K562 (cell line): ENCODE measurements around the gene SLC31A2. TPM values are rescaled to one million over a fixed set of nuclear protein-coding genes. Genes with fewer than 3 reads are reported as not detected.
A peak's percentile ranks its signal among the peaks of the same experiment; 100 is the strongest.

Source experiments
- ATAC-seq: fragments of 200-7000 bp; cut with Tn5 transposase; 3 replicates; pipeline ENCODE4 v1.9.1; 2020; ENCODE audit warnings: moderate library complexity
- BruUV-seq: library from RNA; stranded (reverse); fragments of 400-500 nt; replicated peaks from 2 replicates; lab custom pipeline; 2021; lab: Mats Ljungman, UMichigan
- CTCF ChIA-PET: fragments of 300-600 bp; formaldehyde crosslinking; extraction: SDS; loops from one replicate; lab custom pipeline; 2021; ENCODE audit warnings: low intra/inter-chr PET ratio; lab: Yijun Ruan, JAX
- POLR2A ChIA-PET: fragments of 300-600, 350-650 bp; sonication (Branson Sonifier 250); formaldehyde crosslinking; extraction: SDS; loops from one replicate; lab custom pipeline; 2021; ENCODE audit warnings: antibody characterized with exemption, inconsistent platforms; lab: Yijun Ruan, JAX
- DNase-seq, 4 experiments: peaks; one replicate each; pipeline versions ENCODE4 v3.0.0 to v3.0.0-alpha.2; 2011 to 2018; ENCODE audit warnings: low spot score in 3 of 4, mixed read lengths in 3 of 4; ENCODE audit errors: extremely low read depth in 1 of 4
- FAIRE-seq: peaks from 2 replicates; lab custom pipeline; 2011; peaks lifted over from hg19 to GRCh38; lab: Jason Lieb, UNC
- H2AFZ ChIP-seq: 2 replicates; pipeline ENCODE4 v1.6.0; 2011; ENCODE audit warnings: low read depth, low read length, control low read depth, inconsistent platforms
- H3K27ac ChIP-seq: fragments of 200-600 bp; 3 replicates; pipeline ENCODE4 v1.8.0; 2011; ENCODE audit warnings: low read depth, mild to moderate bottlenecking, control low read depth, inconsistent platforms, low read length, moderate library complexity, mixed read lengths; ENCODE audit errors: extremely low read depth
- H3K27me3 ChIP-seq, 2 experiments: fragments of 300-600 bp in 1 of 2; 2 replicates in 1 of 2; 3 replicates in 1 of 2; pipeline versions ENCODE4 v1.6.0 to v1.8.0; 2011; ENCODE audit warnings: inconsistent platforms in 2 of 2, low read length in 2 of 2, mild to moderate bottlenecking in 1 of 2, mixed read lengths in 1 of 2, moderate library complexity in 1 of 2; ENCODE audit not compliant: control insufficient read depth in 2 of 2, insufficient read depth in 2 of 2
- H3K36me3 ChIP-seq: fragments of 300-600 bp; 3 replicates; pipeline ENCODE4 v1.8.0; 2011; ENCODE audit warnings: mild to moderate bottlenecking, low read length, inconsistent platforms; ENCODE audit not compliant: control insufficient read depth, insufficient read depth
- H3K4me1 ChIP-seq, 2 experiments: fragments of 200-600 bp in 1 of 2; replicated peaks in 1 of 2; 2 replicates in 1 of 2; 3 replicates in 1 of 2; pipeline versions ENCODE4 v1.5.1 to v1.8.0; 2011; ENCODE audit warnings: inconsistent platforms in 2 of 2, low read length in 2 of 2, mild to moderate bottlenecking in 1 of 2, mixed read lengths in 1 of 2, moderate library complexity in 1 of 2; ENCODE audit not compliant: control insufficient read depth in 2 of 2, insufficient read depth in 2 of 2
- H3K4me2 ChIP-seq: 2 replicates; pipeline ENCODE4 v1.6.1; 2011; ENCODE audit warnings: low read length, control low read depth, inconsistent platforms, mixed read lengths; ENCODE audit not compliant: insufficient read depth
- H3K4me3 ChIP-seq: fragments of 200-600 bp; sonication (generic), shearing (Covaris generic); 2 replicates; pipeline ENCODE4 v1.5.1; 2016; ENCODE audit warnings: control low read depth, inconsistent platforms
- H3K79me2 ChIP-seq: fragments of 200-600 bp; 3 replicates; pipeline ENCODE4 v1.8.0; 2011; ENCODE audit warnings: low read length, inconsistent platforms; ENCODE audit not compliant: control insufficient read depth, insufficient read depth
- H3K9ac ChIP-seq, 2 experiments: 2 replicates each; pipeline versions ENCODE4 v1.6.0 to v1.6.1; 2011; ENCODE audit warnings: low read depth in 2 of 2, low read length in 2 of 2, control low read depth in 1 of 2, inconsistent platforms in 1 of 2, mild to moderate bottlenecking in 1 of 2, mixed read lengths in 1 of 2; ENCODE audit not compliant: insufficient read depth in 1 of 2
- H3K9me1 ChIP-seq: one replicate; pipeline ENCODE4 v1.6.0; 2011; ENCODE audit warnings: inconsistent platforms, mild to moderate bottlenecking, low read length, moderate library complexity; ENCODE audit not compliant: control insufficient read depth, insufficient read depth
- H3K9me3 ChIP-seq: replicated peaks from 2 replicates; pipeline ENCODE4 v1.5.1; 2011; ENCODE audit warnings: low read depth, low read length, inconsistent platforms; ENCODE audit not compliant: control insufficient read depth, insufficient read depth
- H4K20me1 ChIP-seq: replicated peaks from 2 replicates; pipeline ENCODE4 v1.6.1; 2011; ENCODE audit warnings: low read length, inconsistent platforms, mixed read lengths; ENCODE audit not compliant: control insufficient read depth, insufficient read depth
- HDAC1 ChIP-seq, 2 experiments: fragments of 450-650 bp; IDR thresholded peaks; 2 replicates each; pipeline ENCODE4 v1.6.1; 2016 to 2017; ENCODE audit warnings: inconsistent platforms in 1 of 2, mild to moderate bottlenecking in 1 of 2, moderate library complexity in 1 of 2
- OTX1 ChIP-seq: fragments of 450-650 bp; formaldehyde crosslinking; IDR thresholded peaks from 2 replicates; pipeline ENCODE4 v1.4.0; 2022; ENCODE audit warnings: mild to moderate bottlenecking
- WGBS: fragments of 100-300 bp; shearing (Covaris generic); methylation state at CpG from one replicate; pipeline ENCODE4 v1.1.6; 2016; ENCODE audit warnings: low coverage, mixed read lengths; ENCODE audit not compliant: insufficient coverage; ENCODE audit errors: missing lambda C conversion rate; 5-methylcytosine and 5-hydroxymethylcytosine counted together
- in situ Hi-C: fragments of 300-500 bp; cut with MboI; formaldehyde crosslinking; loops from 4 replicates; pipeline ENCODE4 v1.15.0; 2018; ENCODE audit warnings: inconsistent platforms, mixed read lengths
- intact Hi-C: fragments of 100-400 bp; cut with micrococcal nuclease; formaldehyde crosslinking; loops from 2 replicates; pipeline ENCODE4 v1.14.2; 2022
- polyA plus RNA-seq, 8 experiments: library from polyadenylated mRNA; depleted of rRNA in 4 of 8; stranded (reverse) in 5 of 8; unstranded in 3 of 8; fragments of >200 nt; fragmentation: Nextera tagmentation in 2 of 8; fragmentation: Illumina TruSeq in 1 of 8; extraction: Ambion mirVana in 2 of 8; extraction: Trizol in 1 of 8; gene quantifications; 2 replicates each; pipeline versions ENCODE4 v1.2.1 to v1.2.3, GENCODE V29; 2011 to 2014; ENCODE audit warnings: inconsistent platforms in 1 of 8, missing spikeins in 1 of 8
- total RNA-seq, 7 experiments: library from RNA; depleted of rRNA in 6 of 7; stranded (reverse); fragments of >200 nt in 6 of 7; fragmentation: Illumina TruSeq in 2 of 7; extraction: Trizol in 2 of 7; gene quantifications; 2 replicates each; pipeline versions ENCODE4 v1.2.1 to v1.2.3, GENCODE V29; 2011 to 2021; ENCODE audit warnings: low replicate concordance in 1 of 7
- TF ChIP-seq, protein P1 (sequence below), 3 experiments: IDR thresholded peaks in 2 of 3; conservative IDR thresholded peaks in 1 of 3; 2 replicates each; pipeline ENCODE4 v1.5.1; 2011 to 2012; ENCODE audit warnings: low read length in 3 of 3, mild to moderate bottlenecking in 3 of 3, control low read depth in 2 of 3, improper control_type of control experiment in 1 of 3, inconsistent platforms in 1 of 3, low read depth in 1 of 3, mixed read lengths in 1 of 3, moderate library complexity in 1 of 3; ENCODE audit not compliant: insufficient read depth in 2 of 3

Gene SLC31A2
- total and polyA plus RNA-seq, 9 of the 15 experiments (the other 6 are each of a cell fraction or from before 2014, with no cell fraction given): 1.5 to 4.3 (median 2.3) TPM

DNA sequence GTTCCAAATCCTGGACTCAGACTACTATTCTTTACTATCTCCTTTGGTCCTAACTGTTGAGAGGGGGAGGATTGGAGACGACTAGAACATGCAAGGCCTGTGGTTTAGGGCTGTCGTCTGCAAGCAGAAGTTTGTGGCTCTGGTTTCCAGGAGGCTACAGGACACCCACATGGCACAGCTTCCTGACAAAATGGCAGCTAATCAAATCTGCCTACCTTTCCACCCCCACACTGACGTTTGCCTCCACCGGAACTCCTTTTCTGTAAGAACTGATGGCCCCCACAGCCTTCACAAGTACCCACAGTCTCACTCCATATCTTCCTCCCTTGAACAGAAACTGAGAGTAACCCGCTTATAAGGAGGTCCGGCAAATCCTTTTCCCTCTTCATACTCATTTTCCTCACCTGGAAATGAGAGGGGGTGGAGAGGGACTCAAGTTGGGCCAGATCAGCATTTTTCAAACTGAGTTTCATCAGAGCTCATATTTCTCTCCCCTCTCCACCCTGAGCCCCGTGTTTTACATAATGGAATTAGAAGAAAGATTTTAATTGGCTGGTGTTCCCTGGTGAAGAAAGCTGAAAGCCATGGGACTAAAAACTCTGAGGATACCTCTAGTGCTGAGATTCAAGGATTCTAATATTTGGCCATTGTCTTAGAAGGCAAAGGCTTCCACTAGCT, 5.2 kb downstream of the SLC31A2 start (continued):
- TF ChIP-seq OTX1: no peak

DNA sequence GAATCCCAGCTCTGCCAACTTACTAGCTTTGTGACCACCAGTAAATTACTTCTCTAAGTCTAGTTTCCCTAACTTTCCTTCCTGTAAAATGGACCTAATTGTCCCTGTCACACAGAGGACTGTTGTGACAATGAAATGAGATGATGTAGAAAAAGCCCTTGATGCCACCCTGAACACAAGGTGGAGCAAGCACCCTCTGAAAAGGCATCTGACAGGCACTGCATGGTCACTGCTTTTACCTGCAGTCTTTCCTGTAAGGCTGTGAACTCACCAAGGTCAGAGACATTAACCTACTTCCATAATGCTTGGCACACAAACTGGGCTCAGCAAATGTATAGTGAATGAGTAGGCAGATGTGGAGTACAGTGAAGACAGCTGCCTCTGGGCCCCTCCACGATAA, 6.1 kb downstream of the SLC31A2 start:
- no peaks in the 10 kb centered on the region for H4K20me1 ChIP-seq
- no peaks in the 10 kb centered on the region for H3K27me3 ChIP-seq
- no peak overlapping the region for H3K9ac ChIP-seq
- H3K4me1 ChIP-seq: no peaks in the 10 kb centered on the region; a peak in 2 of 5 replicates
- no peaks in the 10 kb centered on the region for H3K9me1 ChIP-seq
- H3K4me3 ChIP-seq: no peak overlapping the region
- H3K79me2 ChIP-seq: no peaks in the 10 kb centered on the region
- POLR2A ChIA-PET: interaction anchor here (0.6 kb wide), 1 partner anchor 11 kb away, joined by 3 read pairs; no protein-coding TSS in a partner anchor
- DNase-seq (no peak), FAIRE-seq (peak; percentile 69), ATAC-seq (peak; percentile 13; the same call in 2 of the 3 replicates)
- TF ChIP-seq, protein P1, sequence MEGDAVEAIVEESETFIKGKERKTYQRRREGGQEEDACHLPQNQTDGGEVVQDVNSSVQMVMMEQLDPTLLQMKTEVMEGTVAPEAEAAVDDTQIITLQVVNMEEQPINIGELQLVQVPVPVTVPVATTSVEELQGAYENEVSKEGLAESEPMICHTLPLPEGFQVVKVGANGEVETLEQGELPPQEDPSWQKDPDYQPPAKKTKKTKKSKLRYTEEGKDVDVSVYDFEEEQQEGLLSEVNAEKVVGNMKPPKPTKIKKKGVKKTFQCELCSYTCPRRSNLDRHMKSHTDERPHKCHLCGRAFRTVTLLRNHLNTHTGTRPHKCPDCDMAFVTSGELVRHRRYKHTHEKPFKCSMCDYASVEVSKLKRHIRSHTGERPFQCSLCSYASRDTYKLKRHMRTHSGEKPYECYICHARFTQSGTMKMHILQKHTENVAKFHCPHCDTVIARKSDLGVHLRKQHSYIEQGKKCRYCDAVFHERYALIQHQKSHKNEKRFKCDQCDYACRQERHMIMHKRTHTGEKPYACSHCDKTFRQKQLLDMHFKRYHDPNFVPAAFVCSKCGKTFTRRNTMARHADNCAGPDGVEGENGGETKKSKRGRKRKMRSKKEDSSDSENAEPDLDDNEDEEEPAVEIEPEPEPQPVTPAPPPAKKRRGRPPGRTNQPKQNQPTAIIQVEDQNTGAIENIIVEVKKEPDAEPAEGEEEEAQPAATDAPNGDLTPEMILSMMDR (IDR thresholded peaks at IDR 0.05 in 2 of 3, conservative IDR thresholded peaks at IDR 0.05 in 1 of 3; ENCODE audit: insufficient read depth in 2 of 3, low read depth in 1 of 3, low read length in 3 of 3): peak in 1 of 3 experiments; percentile 13; a peak in 2 of 6 replicates
- TF ChIP-seq HDAC1 (IDR thresholded peaks at IDR 0.05): no peak
- CTCF ChIA-PET: no interaction called here
- in situ Hi-C loops (no loop called here), intact Hi-C loops (no loop called here)
- H3K4me2 ChIP-seq: no peak overlapping the region
- H3K9me3 ChIP-seq: no peaks in the 10 kb centered on the region
- 50% methylated on average over 1 of the region's 1 CpG for WGBS
- no peak overlapping the region for H2AFZ ChIP-seq
- no TSS peak for BruUV-seq
- peaks cover 16% of the 10 kb centered on the region; the same call in 1 of the 3 replicates for H3K36me3 ChIP-seq
- no peak overlapping the region for H3K27ac ChIP-seq
